Measurements from ENCODE around the gene SH3GLB2.

Gene SH3GLB2

GRCh38 chr9:129072171-129072570 lies 44.0 kb upstream of the SH3GLB2 start:
- TF ChIP-seq CTCF (IDR thresholded peaks at IDR 0.05; ENCODE audit: borderline replicate concordance, control extremely low read depth, extremely low read depth, insufficient read depth, missing control alignments): no peak
- no peak for DNase-seq (ENCODE audit: low spot score)
- in situ Hi-C loops (cut with MboI; ENCODE audit: low sequenced_read_pairs, unreplicated experiment): no loop called here

- in situ Hi-C loops (cut with MboI; ENCODE audit: low sequenced_read_pairs, unreplicated experiment): no loop called here
- DNase-seq (ENCODE audit: low spot score): no peak
- TF ChIP-seq CTCF (IDR thresholded peaks at IDR 0.05; ENCODE audit: borderline replicate concordance, control extremely low read depth, extremely low read depth, insufficient read depth, missing control alignments): no peak
Measured at GRCh38 chr9:129071526-129072126, 43.5 kb upstream of the SH3GLB2 start.

GRCh38 chr9:129070696-129071525 lies 42.8 kb upstream of the SH3GLB2 start:
- in situ Hi-C loops (cut with MboI; ENCODE audit: low sequenced_read_pairs, unreplicated experiment): no loop called here
- no peak for DNase-seq (ENCODE audit: low spot score)
- no peak for TF ChIP-seq CTCF (IDR thresholded peaks at IDR 0.05; ENCODE audit: borderline replicate concordance, control extremely low read depth, extremely low read depth, insufficient read depth, missing control alignments)

GRCh38 chr9:129069862-129070641 lies 41.9 kb upstream of the SH3GLB2 start:
- in situ Hi-C loops (cut with MboI; ENCODE audit: low sequenced_read_pairs, unreplicated experiment): no loop called here
- no peak for TF ChIP-seq CTCF (IDR thresholded peaks at IDR 0.05; ENCODE audit: borderline replicate concordance, control extremely low read depth, extremely low read depth, insufficient read depth, missing control alignments)
- DNase-seq (ENCODE audit: low spot score): no peak

- TF ChIP-seq CTCF (IDR thresholded peaks at IDR 0.05; ENCODE audit: borderline replicate concordance, control extremely low read depth, extremely low read depth, insufficient read depth, missing control alignments): no peak
- no peak for DNase-seq (ENCODE audit: low spot score)
- in situ Hi-C loops (cut with MboI; ENCODE audit: low sequenced_read_pairs, unreplicated experiment): no loop called here
Measured at GRCh38 chr9:129068990-129069861, 41.1 kb upstream of the SH3GLB2 start.

- in situ Hi-C loops (cut with MboI; ENCODE audit: low sequenced_read_pairs, unreplicated experiment): no loop called here
- no peak for DNase-seq (ENCODE audit: low spot score)
- TF ChIP-seq CTCF (IDR thresholded peaks at IDR 0.05; ENCODE audit: borderline replicate concordance, control extremely low read depth, extremely low read depth, insufficient read depth, missing control alignments): no peak
Measured at GRCh38 chr9:129068110-129068509, 40.0 kb upstream of the SH3GLB2 start.
